H7 (cell line): Measurements from ENCODE around the gene SIGLEC11. TPM values are rescaled to one million over a fixed set of nuclear protein-coding genes. Genes with fewer than 3 reads are reported as not detected.
"Not testable (repeated sequence)": the region's sequence is repeated elsewhere in the genome, so short reads cannot be mapped to it uniquely, and the experiment has no call there.

Experiments used
- DNase-seq: peaks from one replicate; pipeline ENCODE4 v3.0.0; 2012
- H3K27me3 ChIP-seq: 2 replicates; pipeline ENCODE4 v1.6.0; 2011; ENCODE audit warnings: mild to moderate bottlenecking, low read length; ENCODE audit not compliant: control insufficient read depth, insufficient read depth
- H3K36me3 ChIP-seq: replicated peaks from 2 replicates; pipeline ENCODE4 v1.5.1; 2011; ENCODE audit warnings: low read length; ENCODE audit not compliant: control insufficient read depth, insufficient read depth
- H3K4me3 ChIP-seq: 2 replicates; pipeline ENCODE4 v1.5.1; 2011; ENCODE audit warnings: low read depth, mild to moderate bottlenecking, control low read depth, low read length, moderate library complexity; ENCODE audit not compliant: insufficient read depth
- total RNA-seq: library from RNA; depleted of rRNA; stranded (reverse); fragments of >200 nt; shearing (Covaris generic); gene quantifications from 2 replicates; pipeline ENCODE4 v1.2.3, GENCODE V29; 2014

SIGLEC11 gene
- total RNA-seq, 1 experiment from 2014 or later: not detected

- peaks cover 15% of the 10 kb centered on the region for H3K36me3 ChIP-seq
- no peaks in the 10 kb centered on the region for H3K27me3 ChIP-seq
- H3K4me3 ChIP-seq: peak overlapping the region; percentile 91
- peak; percentile 98 for DNase-seq
Measured at GRCh38 chr19:49929611-49930482, 31.1 kb downstream of the SIGLEC11 start.

- DNase-seq: peak; percentile 99
- peak within 1 kb of the TSS; percentile 91 for H3K4me3 ChIP-seq
- H3K36me3 ChIP-seq: peaks cover 19% of the 10 kb centered on the region
- H3K27me3 ChIP-seq: no peaks in the 10 kb centered on the region
Measured at GRCh38 chr19:49929121-49929610, 31.8 kb downstream of the SIGLEC11 start, which contains the start of the genes ATF5 and NUP62. TSS of gene ATF5 (plus strand) at chr19:49929205. CDS start at chr19:49930851, 1,646 bp downstream. TSS of gene NUP62 (minus strand) at chr19:49929504. CDS start at chr19:49909807, 19,697 bp downstream.

DNA sequence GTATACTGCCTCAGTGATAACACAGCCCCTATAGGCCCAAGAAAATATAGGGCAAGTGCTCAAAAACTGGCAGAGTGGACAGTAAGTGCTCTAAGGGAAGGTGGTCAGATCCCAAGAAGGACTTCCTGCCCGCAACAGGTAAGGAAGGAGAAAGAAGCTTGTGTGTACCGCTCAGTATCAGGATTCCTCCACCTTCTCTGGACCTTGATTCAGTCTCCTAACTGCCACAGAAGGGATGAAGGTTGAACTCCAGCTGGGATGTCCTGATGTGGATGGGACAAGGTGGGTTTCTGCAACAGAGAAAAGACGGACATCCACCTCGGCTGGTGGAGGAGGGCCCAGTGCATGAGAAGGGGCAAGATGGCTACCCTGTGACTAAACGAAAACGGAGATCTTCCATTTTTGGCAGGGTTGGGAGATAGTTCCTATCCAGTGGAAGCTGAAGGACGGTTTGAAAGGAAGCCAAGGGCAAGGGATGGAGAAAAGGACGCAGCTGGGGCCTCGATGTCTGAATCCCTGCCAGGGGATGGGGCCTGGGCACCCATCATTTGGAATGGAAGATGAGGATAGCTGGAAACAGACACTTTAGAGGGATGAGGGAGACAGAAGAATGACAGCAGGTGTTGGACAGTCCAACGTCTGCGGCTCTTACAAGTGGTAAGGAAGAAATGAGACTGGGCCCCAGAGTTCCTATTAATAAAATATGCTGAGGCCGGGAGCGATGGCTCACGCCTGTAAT, 33.3 kb downstream of the SIGLEC11 start:
- Histone ChIP-seq H3K27me3 (no peaks in the 10 kb centered on the region), H3K36me3 (peaks cover 29% of the 10 kb centered on the region), H3K4me3 (no peak overlapping the region)
- no peak for DNase-seq

DNA sequence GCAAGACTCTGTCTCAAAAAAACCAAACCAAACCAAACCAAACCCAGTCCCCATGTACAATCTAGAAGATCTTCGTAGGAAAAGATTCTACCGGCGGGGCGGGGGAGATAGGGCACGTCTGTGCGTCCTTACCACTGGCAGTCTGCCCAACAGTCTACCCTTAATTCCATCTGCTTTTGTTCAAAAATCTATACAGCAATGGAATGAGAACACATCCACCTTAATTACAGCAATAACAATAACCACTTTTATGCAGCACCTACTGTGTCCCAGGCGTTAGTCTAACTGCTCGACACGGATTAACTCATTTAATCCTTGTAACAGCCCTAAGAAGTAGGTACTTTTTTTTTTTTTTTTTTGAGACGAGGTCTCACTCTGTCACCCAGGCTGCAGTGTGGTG, 34.5 kb downstream of the SIGLEC11 start:
- DNase-seq: no peak
- Histone ChIP-seq H3K27me3 (no peaks in the 10 kb centered on the region), H3K36me3 (peaks cover 32% of the 10 kb centered on the region), H3K4me3 (no peak overlapping the region)

DNA sequence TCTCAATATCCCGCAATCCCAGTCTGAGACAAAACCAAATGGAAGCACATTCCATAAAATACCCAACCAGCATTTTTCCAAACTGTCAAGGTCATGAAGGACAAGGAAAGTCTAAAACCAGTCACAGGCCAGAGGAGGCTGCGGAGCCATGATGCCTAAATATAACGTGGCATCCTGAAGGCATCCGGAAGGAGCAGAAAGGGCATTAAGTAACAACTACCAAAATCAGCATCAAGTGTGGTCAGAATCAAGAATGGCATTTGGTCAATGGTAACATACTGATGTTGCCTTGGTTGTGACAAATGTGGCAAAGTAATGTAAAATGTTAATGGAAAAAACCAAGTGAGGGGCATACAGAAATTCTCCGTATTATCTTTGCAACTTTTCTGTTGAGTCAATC, 35.5 kb downstream of the SIGLEC11 start:
- Histone ChIP-seq H3K4me3 (no peak overlapping the region), H3K36me3 (peaks cover 32% of the 10 kb centered on the region)

GRCh38 chr19:49924881-49925210, 36.1 kb downstream of the SIGLEC11 start:
- DNase-seq, H3K27me3 ChIP-seq, H3K4me3 ChIP-seq: not testable (repeated sequence)
- peaks cover 32% of the 10 kb centered on the region for H3K36me3 ChIP-seq

More for the DNA sequence above, 35.5 kb downstream of the SIGLEC11 start:
- H3K27me3 ChIP-seq: no peaks in the 10 kb centered on the region
- no peak for DNase-seq

DNA sequence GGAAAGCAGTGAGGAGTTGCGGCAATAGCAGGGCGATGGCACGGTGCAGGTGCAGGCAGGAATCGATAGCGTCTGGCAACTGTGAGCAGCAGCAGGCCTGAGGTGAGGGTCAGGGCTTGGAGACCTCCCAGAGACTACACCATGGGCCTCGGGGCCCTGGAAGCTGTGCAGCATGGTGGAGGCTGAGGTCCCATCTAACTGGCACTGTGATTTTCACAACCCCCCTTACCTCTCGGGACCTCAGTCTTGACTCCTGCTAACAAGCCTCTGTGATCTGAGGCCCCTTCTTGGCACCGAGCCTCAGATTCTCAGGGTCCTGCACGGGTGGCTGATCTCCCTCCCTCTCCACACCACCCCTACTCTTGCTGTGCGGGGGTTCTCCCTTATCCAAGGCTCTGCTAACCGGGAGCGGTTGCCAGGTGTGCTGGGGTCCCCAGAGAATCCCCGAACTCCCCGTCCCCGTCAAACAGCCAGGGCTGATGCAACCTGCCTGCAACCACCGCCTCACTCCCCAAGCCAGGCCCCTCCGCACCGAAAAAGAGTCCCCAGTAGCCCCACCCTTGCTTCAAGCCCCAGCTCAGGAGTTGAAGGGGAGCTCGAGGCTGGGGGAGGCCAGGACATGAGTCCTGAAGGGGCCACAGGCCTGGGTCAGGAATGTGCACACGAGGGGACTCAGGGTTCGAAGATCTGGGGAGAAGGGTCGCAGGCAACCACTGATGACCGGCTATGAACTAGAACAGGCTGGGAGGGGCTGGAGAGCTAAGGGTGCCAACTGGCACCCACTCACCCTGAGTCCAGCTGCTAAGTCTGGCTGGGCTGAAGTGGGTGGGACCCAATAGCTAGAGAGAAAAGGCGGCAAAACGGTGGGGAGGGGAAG, 36.7 kb downstream of the SIGLEC11 start:
- H3K36me3 ChIP-seq: peaks cover 32% of the 10 kb centered on the region
- H3K27me3 ChIP-seq: no peaks in the 10 kb centered on the region
- DNase-seq: peak; percentile 44
- H3K4me3 ChIP-seq: no peak overlapping the region

DNA sequence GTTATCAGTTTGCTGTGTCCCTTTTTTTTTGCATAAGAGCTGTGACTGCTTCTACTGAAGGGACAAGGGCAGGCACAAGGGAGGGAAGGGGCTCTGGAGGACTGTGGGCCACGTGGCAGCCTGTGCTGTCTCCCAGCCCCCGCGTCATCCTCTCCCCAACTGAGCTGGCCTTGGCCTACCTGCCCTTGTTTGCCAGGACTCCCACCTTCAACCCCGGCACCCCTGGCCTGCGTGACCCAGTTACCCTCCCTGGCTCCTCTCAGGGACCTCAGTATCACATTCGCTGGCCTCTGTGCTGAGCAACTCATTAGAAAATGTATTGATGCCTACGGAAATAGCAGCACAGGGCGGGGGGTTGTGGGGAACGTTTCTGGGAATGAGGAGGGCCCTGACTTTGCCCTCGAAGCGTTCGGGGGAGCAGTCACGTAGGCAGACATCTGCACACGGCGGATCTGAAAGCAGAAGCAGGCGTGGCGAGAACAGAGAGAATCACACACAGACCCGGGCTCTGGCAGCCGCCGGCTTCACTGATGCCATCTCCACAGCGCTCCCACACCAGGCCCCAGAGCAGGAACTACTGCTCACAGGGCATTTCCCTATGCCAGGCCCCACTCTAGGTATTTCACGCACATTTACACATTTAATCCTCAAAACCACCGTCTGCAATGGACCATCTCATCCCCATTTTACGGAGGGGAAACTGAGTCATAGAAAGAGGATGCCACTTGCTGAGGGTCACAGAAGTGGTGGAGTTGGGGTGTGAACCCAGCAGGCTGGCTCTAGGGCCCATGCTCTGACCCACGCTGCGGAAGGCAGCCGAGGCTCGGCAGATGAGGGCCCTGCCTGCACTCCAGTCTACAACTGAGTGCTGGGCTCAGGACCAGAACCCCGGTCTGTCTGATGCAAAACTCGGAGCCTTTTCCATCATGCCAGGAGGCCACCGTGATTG, 37.6 kb downstream of the SIGLEC11 start:
- Histone ChIP-seq H3K27me3 (no peaks in the 10 kb centered on the region), H3K36me3 (peaks cover 34% of the 10 kb centered on the region), H3K4me3 (no peak overlapping the region)
- DNase-seq: peak; percentile 37

GRCh38 chr19:49921871-49922795, 38.8 kb downstream of the SIGLEC11 start:
- peak; percentile 61 for DNase-seq
- Histone ChIP-seq H3K36me3 (peaks cover 30% of the 10 kb centered on the region), H3K27me3 (no peaks in the 10 kb centered on the region), H3K4me3 (no peak overlapping the region)

DNA sequence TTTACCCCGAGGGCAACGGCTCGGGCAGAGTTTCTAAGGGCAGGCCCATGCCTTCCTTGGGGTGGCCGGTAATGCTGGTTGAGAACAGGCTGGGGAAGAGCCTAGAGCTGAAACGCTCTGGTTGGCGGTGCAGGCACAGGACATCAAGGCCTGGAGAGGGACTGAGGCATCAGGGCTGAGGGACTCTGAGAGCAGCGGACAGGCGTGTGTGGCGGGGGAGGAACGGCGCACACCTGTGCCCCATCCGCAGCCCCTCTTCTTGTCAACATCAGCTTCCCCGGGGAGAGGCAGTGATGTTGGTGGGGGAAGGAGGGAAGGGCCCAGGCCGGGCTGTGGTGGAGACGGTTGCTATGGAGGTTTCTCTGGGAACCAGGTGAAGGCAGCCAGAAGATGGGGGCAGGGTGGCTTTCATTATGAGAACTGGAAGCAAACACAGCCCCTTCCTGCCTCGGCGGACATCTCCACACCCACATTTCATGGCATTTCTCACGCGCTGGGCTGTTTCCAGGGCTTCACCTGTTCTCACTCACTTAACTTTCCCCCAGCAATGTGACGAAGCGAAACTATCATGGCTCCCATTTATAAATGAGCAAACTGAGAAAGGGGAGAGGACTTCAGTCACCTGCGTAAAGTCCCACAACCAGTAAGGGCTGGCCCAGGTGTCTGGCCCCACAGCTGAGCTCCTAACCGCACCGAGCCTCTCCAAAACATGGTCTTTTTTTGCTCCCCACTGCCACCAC, 40.2 kb downstream of the SIGLEC11 start:
- peaks cover 27% of the 10 kb centered on the region for H3K36me3 ChIP-seq
- DNase-seq: peak; percentile 68
- H3K27me3 ChIP-seq: no peaks in the 10 kb centered on the region
- no peak overlapping the region for H3K4me3 ChIP-seq

GRCh38 chr19:49918089-49918488, 42.9 kb downstream of the SIGLEC11 start:
- no peak for DNase-seq
- Histone ChIP-seq H3K36me3 (peaks cover 24% of the 10 kb centered on the region), H3K27me3 (no peaks in the 10 kb centered on the region), H3K4me3 (no peak overlapping the region)
